ENCODE measurements around the gene CHTOP.
"Not testable (repeated sequence)": the region's sequence is repeated elsewhere in the genome, so short reads cannot be mapped to it uniquely, and the experiment has no call there.

CHTOP gene

GRCh38 chr1:153635872-153636271 lies 2.0 kb downstream of the CHTOP start:
- no peak for DNase-seq (ENCODE audit: low read depth)

- DNase-seq (ENCODE audit: low read depth) = no peak
These were observed 2.4 kb downstream of the CHTOP start for GRCh38 chr1:153636312-153636711.

- DNase-seq (ENCODE audit: low read depth) = no peak
These were observed 4.4 kb downstream of the CHTOP start for GRCh38 chr1:153638261-153638660.

GRCh38 chr1:153639280-153639679 lies 5.4 kb downstream of the CHTOP start:
- DNase-seq (ENCODE audit: low read depth) = no peak

GRCh38 chr1:153640213-153640612 lies 6.3 kb downstream of the CHTOP start:
- DNase-seq (ENCODE audit: low read depth) = not testable (repeated sequence)

GRCh38 chr1:153640861-153641260 lies 7.0 kb downstream of the CHTOP start:
- no peak for DNase-seq (ENCODE audit: low read depth)

GRCh38 chr1:153642161-153642560 lies 8.3 kb downstream of the CHTOP start:
- no peak for DNase-seq (ENCODE audit: low read depth)

- no peak for DNase-seq (ENCODE audit: low read depth)
These were observed 9.2 kb downstream of the CHTOP start for GRCh38 chr1:153643100-153643499.

GRCh38 chr1:153643816-153644215 lies 9.9 kb downstream of the CHTOP start:
- no peak for DNase-seq (ENCODE audit: low read depth)

- DNase-seq (ENCODE audit: low read depth) = no peak
These were observed 12.9 kb downstream of the CHTOP start for GRCh38 chr1:153646672-153647345.

GRCh38 chr1:153647346-153647714 lies 13.5 kb downstream of the CHTOP start:
- DNase-seq (ENCODE audit: low read depth) = no peak

GRCh38 chr1:153648000-153648643 lies 14.3 kb downstream of the CHTOP start:
- DNase-seq (ENCODE audit: low read depth) = no peak

GRCh38 chr1:153649137-153649862 lies 15.4 kb downstream of the CHTOP start:
- no peak for DNase-seq (ENCODE audit: low read depth)

GRCh38 chr1:153649863-153650235 lies 16.0 kb downstream of the CHTOP start:
- DNase-seq (ENCODE audit: low read depth) = no peak

GRCh38 chr1:153651771-153652170 lies 17.9 kb downstream of the CHTOP start:
- no peak for DNase-seq (ENCODE audit: low read depth)

- DNase-seq (ENCODE audit: low read depth) = no peak
These were observed 19.1 kb downstream of the CHTOP start for GRCh38 chr1:153652805-153653500.

GRCh38 chr1:153655333-153655732 lies 21.5 kb downstream of the CHTOP start:
- no peak for DNase-seq (ENCODE audit: low read depth)

GRCh38 chr1:153658400-153659174 lies 24.7 kb downstream of the CHTOP start, which contains the start of gene SNAPIN:
Gene SNAPIN (plus strand): TSS chr1:153658703. CDS start chr1:153658744, 41 bp downstream.
- peak; percentile 53 for DNase-seq (ENCODE audit: low read depth)

GRCh38 chr1:153659175-153659534 lies 25.3 kb downstream of the CHTOP start:
- DNase-seq (ENCODE audit: low read depth) = no peak

GRCh38 chr1:153659656-153660055 lies 25.8 kb downstream of the CHTOP start:
- DNase-seq (ENCODE audit: low read depth) = no peak

GRCh38 chr1:153661111-153661708 lies 27.3 kb downstream of the CHTOP start:
- DNase-seq (ENCODE audit: low read depth) = no peak
